ENCODE data around the gene HRCT1.
"Not testable (repeated sequence)": the region's sequence is repeated elsewhere in the genome, so short reads cannot be mapped to it uniquely, and the experiment has no call there.

Gene HRCT1

GRCh38 chr9:35912791-35913400 is 6.9 kb downstream of the HRCT1 start:
- TF ChIP-seq JUND (IDR thresholded peaks at IDR 0.05; ENCODE audit: low read depth), result no peak
- in situ Hi-C loops (cut with HindIII; ENCODE audit: low pct_unique_long_range_greater_than_20kb, low sequenced_read_pairs), result no loop called here
- DNase-seq (ENCODE audit: low read depth in 1 of 2, low spot score in 1 of 2), result no peak

GRCh38 chr9:35913429-35913828 is 7.4 kb downstream of the HRCT1 start:
- in situ Hi-C loops (cut with HindIII; ENCODE audit: low pct_unique_long_range_greater_than_20kb, low sequenced_read_pairs); DNase-seq (ENCODE audit: low read depth in 1 of 2, low spot score in 1 of 2): not testable (repeated sequence)

GRCh38 chr9:35914301-35914807 is 8.4 kb downstream of the HRCT1 start:
- DNase-seq (ENCODE audit: low read depth in 1 of 2, low spot score in 1 of 2), result no peak
- no peak for TF ChIP-seq JUND (IDR thresholded peaks at IDR 0.05; ENCODE audit: low read depth)
- in situ Hi-C loops (cut with HindIII; ENCODE audit: low pct_unique_long_range_greater_than_20kb, low sequenced_read_pairs), result no loop called here

GRCh38 chr9:35915681-35916294 is 9.8 kb downstream of the HRCT1 start:
- in situ Hi-C loops (cut with HindIII; ENCODE audit: low pct_unique_long_range_greater_than_20kb, low sequenced_read_pairs), result no loop called here
- no peak for TF ChIP-seq JUND (IDR thresholded peaks at IDR 0.05; ENCODE audit: low read depth)
- DNase-seq (ENCODE audit: low read depth in 1 of 2, low spot score in 1 of 2), result no peak

- in situ Hi-C loops (cut with HindIII; ENCODE audit: low pct_unique_long_range_greater_than_20kb, low sequenced_read_pairs), result no loop called here
- no peak for DNase-seq (ENCODE audit: low read depth in 1 of 2, low spot score in 1 of 2)
- TF ChIP-seq JUND (IDR thresholded peaks at IDR 0.05; ENCODE audit: low read depth), result no peak
These were observed 11.3 kb downstream of the HRCT1 start for GRCh38 chr9:35917261-35917660.

- in situ Hi-C loops (cut with HindIII; ENCODE audit: low pct_unique_long_range_greater_than_20kb, low sequenced_read_pairs), result no loop called here
- TF ChIP-seq JUND (IDR thresholded peaks at IDR 0.05; ENCODE audit: low read depth), result no peak
- DNase-seq (ENCODE audit: low read depth in 1 of 2, low spot score in 1 of 2), result no peak
These were observed 12.8 kb downstream of the HRCT1 start for GRCh38 chr9:35918780-35919179.

- no peak for TF ChIP-seq JUND (IDR thresholded peaks at IDR 0.05; ENCODE audit: low read depth)
- in situ Hi-C loops (cut with HindIII; ENCODE audit: low pct_unique_long_range_greater_than_20kb, low sequenced_read_pairs), result no loop called here
- no peak for DNase-seq (ENCODE audit: low read depth in 1 of 2, low spot score in 1 of 2)
These were observed 13.4 kb downstream of the HRCT1 start for GRCh38 chr9:35919212-35920008.

- DNase-seq (ENCODE audit: low read depth in 1 of 2, low spot score in 1 of 2), result no peak
- TF ChIP-seq JUND (IDR thresholded peaks at IDR 0.05; ENCODE audit: low read depth), result no peak
- in situ Hi-C loops (cut with HindIII; ENCODE audit: low pct_unique_long_range_greater_than_20kb, low sequenced_read_pairs), result no loop called here
These were observed 14.1 kb downstream of the HRCT1 start for GRCh38 chr9:35920051-35920620.

GRCh38 chr9:35923598-35923926 is 17.6 kb downstream of the HRCT1 start:
- TF ChIP-seq JUND (IDR thresholded peaks at IDR 0.05; ENCODE audit: low read depth), result no peak
- no peak for DNase-seq (ENCODE audit: low read depth in 1 of 2, low spot score in 1 of 2)
- in situ Hi-C loops (cut with HindIII; ENCODE audit: low pct_unique_long_range_greater_than_20kb, low sequenced_read_pairs), result no loop called here

- in situ Hi-C loops (cut with HindIII; ENCODE audit: low pct_unique_long_range_greater_than_20kb, low sequenced_read_pairs), result no loop called here
- DNase-seq (ENCODE audit: low read depth in 1 of 2, low spot score in 1 of 2), result no peak
- no peak for TF ChIP-seq JUND (IDR thresholded peaks at IDR 0.05; ENCODE audit: low read depth)
These were observed 18.1 kb downstream of the HRCT1 start for GRCh38 chr9:35923927-35924763.

- in situ Hi-C loops (cut with HindIII; ENCODE audit: low pct_unique_long_range_greater_than_20kb, low sequenced_read_pairs), result no loop called here
- TF ChIP-seq JUND (IDR thresholded peaks at IDR 0.05; ENCODE audit: low read depth), result no peak
- DNase-seq (ENCODE audit: low read depth in 1 of 2, low spot score in 1 of 2), result no peak
These were observed 22.8 kb downstream of the HRCT1 start for GRCh38 chr9:35928591-35929452.

- no peak for TF ChIP-seq JUND (IDR thresholded peaks at IDR 0.05; ENCODE audit: low read depth)
- in situ Hi-C loops (cut with HindIII; ENCODE audit: low pct_unique_long_range_greater_than_20kb, low sequenced_read_pairs), result no loop called here
- no peak for DNase-seq (ENCODE audit: low read depth in 1 of 2, low spot score in 1 of 2)
These were observed 23.4 kb downstream of the HRCT1 start for GRCh38 chr9:35929453-35929718.
